Fibroblast of lung (primary cell): ENCODE results near the gene TCIRG1. TPM values are rescaled to one million over a fixed set of nuclear protein-coding genes. Genes with fewer than 3 reads are reported as not detected.
A peak's percentile ranks its signal among the peaks of the same experiment; 100 is the strongest.
"Not testable (repeated sequence)": the region's sequence is repeated elsewhere in the genome, so short reads cannot be mapped to it uniquely, and the experiment has no call there.

ENCODE experiments used
- DNase-seq, 2 donors: peaks; one replicate each; pipeline versions ENCODE4 v3.0.0 to v3.0.0-alpha.2; 2010; ENCODE audit warnings: low read depth in 2 of 2
- H2AFZ ChIP-seq: 2 replicates; pipeline ENCODE4 v1.5.1; 2012; ENCODE audit warnings: low read length, control low read depth, inconsistent platforms
- H3K27ac ChIP-seq: 2 replicates; pipeline ENCODE4 v1.5.1; 2011; ENCODE audit warnings: low read length, control low read depth; ENCODE audit not compliant: insufficient read depth
- H3K27me3 ChIP-seq: 2 replicates; pipeline ENCODE4 v1.5.1; 2011; ENCODE audit warnings: mild to moderate bottlenecking, low read length; ENCODE audit not compliant: control insufficient read depth, insufficient read depth
- H3K36me3 ChIP-seq: 2 replicates; pipeline ENCODE4 v1.5.1; 2011; ENCODE audit warnings: low read length; ENCODE audit not compliant: control insufficient read depth, insufficient read depth
- H3K4me1 ChIP-seq: 2 replicates; pipeline ENCODE4 v1.5.1; 2011; ENCODE audit warnings: low read length; ENCODE audit not compliant: control insufficient read depth, insufficient read depth; ENCODE audit errors: extremely low read depth
- H3K4me2 ChIP-seq: 2 replicates; pipeline ENCODE4 v1.5.1; 2011; ENCODE audit warnings: low read length, control low read depth; ENCODE audit not compliant: insufficient read depth; ENCODE audit errors: extremely low read depth
- H3K4me3 ChIP-seq, 4 experiments: fragments of 200-600 bp in 1 of 4; sonication (generic) in 1 of 4; replicated peaks in 1 of 4; 2 replicates each; pipeline ENCODE4 v1.5.1; 2011 to 2016; ENCODE audit warnings: low read length in 4 of 4, low read depth in 3 of 4, mild to moderate bottlenecking in 3 of 4, control low read depth in 2 of 4, inconsistent platforms in 1 of 4, mixed read lengths in 1 of 4; ENCODE audit not compliant: insufficient read depth in 1 of 4; ENCODE audit errors: control extremely low read depth in 1 of 4
- H3K79me2 ChIP-seq: 2 replicates; pipeline ENCODE4 v1.5.1; 2012; ENCODE audit warnings: mild to moderate bottlenecking, low read length, inconsistent platforms; ENCODE audit not compliant: control insufficient read depth, insufficient read depth
- H3K9ac ChIP-seq: 2 replicates; pipeline ENCODE4 v1.5.1; 2011; ENCODE audit warnings: mild to moderate bottlenecking, low read length, control low read depth; ENCODE audit not compliant: insufficient read depth
- H3K9me3 ChIP-seq: 2 replicates; pipeline ENCODE4 v1.5.1; 2012; ENCODE audit warnings: low read depth, low read length; ENCODE audit not compliant: control insufficient read depth, insufficient read depth
- H4K20me1 ChIP-seq: 2 replicates; pipeline ENCODE4 v1.5.1; 2011; ENCODE audit warnings: low read length; ENCODE audit not compliant: control insufficient read depth, insufficient read depth; ENCODE audit errors: extremely low read depth
- polyA plus RNA-seq, 2 donors: library from polyadenylated mRNA; depleted of rRNA in 1 of 2; stranded (reverse) in 1 of 2; unstranded in 1 of 2; fragments of >200 nt; gene quantifications; 2 replicates each; pipeline ENCODE4 v1.2.1, GENCODE V29; 2011 to 2012; ENCODE audit warnings: missing spikeins in 1 of 2
- total RNA-seq: library from RNA; depleted of rRNA; stranded (reverse); fragments of >200 nt; gene quantifications from 2 replicates; pipeline ENCODE4 v1.2.1, GENCODE V29; 2014
- TF ChIP-seq, protein P1 (sequence below), 2 donors: IDR thresholded peaks in 1 of 2; conservative IDR thresholded peaks in 1 of 2; 1 replicate in 1 of 2; 2 replicates in 1 of 2; pipeline ENCODE4 v1.5.1; 2011 to 2012; ENCODE audit warnings: low read length in 2 of 2, control low read depth in 1 of 2, inconsistent platforms in 1 of 2, low read depth in 1 of 2, mild to moderate bottlenecking in 1 of 2

The TCIRG1 gene
- total and polyA plus RNA-seq, 2 donors (not counting 1 experiment from before 2014, with no cell fraction given), result 26.7 to 46.2 TPM

DNA sequence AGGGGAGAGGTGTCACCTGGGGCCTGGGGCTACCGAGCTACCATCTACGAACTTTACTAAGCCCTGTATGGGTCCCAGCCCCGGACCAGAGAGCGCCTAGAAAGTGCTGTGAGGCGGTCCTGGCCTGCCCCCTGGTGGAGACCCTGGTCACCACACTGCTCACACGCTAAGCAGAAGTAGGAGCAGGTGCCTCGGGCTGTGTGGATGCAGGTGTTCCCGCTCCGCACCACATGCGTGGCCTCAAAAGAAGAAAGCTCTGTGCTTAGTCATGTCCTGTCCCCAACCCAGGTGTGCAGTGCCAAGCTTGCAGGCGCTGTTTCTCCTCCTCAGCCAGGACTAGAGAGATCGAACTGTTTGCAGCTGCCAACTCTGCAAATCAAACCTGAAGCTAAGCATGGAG, 45.0 kb upstream of the TCIRG1 start:
- not testable (repeated sequence) for H3K4me3 ChIP-seq, DNase-seq, H4K20me1 ChIP-seq, H3K79me2 ChIP-seq, H3K27me3 ChIP-seq, H3K27ac ChIP-seq, H3K9ac ChIP-seq, H3K36me3 ChIP-seq, H3K4me1 ChIP-seq, H3K4me2 ChIP-seq, H2AFZ ChIP-seq, H3K9me3 ChIP-seq
- TF ChIP-seq, protein P1, sequence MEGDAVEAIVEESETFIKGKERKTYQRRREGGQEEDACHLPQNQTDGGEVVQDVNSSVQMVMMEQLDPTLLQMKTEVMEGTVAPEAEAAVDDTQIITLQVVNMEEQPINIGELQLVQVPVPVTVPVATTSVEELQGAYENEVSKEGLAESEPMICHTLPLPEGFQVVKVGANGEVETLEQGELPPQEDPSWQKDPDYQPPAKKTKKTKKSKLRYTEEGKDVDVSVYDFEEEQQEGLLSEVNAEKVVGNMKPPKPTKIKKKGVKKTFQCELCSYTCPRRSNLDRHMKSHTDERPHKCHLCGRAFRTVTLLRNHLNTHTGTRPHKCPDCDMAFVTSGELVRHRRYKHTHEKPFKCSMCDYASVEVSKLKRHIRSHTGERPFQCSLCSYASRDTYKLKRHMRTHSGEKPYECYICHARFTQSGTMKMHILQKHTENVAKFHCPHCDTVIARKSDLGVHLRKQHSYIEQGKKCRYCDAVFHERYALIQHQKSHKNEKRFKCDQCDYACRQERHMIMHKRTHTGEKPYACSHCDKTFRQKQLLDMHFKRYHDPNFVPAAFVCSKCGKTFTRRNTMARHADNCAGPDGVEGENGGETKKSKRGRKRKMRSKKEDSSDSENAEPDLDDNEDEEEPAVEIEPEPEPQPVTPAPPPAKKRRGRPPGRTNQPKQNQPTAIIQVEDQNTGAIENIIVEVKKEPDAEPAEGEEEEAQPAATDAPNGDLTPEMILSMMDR (conservative IDR thresholded peaks at IDR 0.05 in 1 of 2, IDR thresholded peaks at IDR 0.05 in 1 of 2; ENCODE audit: low read depth in 1 of 2, low read length in 2 of 2), result peak; percentile 26 to 53

DNA sequence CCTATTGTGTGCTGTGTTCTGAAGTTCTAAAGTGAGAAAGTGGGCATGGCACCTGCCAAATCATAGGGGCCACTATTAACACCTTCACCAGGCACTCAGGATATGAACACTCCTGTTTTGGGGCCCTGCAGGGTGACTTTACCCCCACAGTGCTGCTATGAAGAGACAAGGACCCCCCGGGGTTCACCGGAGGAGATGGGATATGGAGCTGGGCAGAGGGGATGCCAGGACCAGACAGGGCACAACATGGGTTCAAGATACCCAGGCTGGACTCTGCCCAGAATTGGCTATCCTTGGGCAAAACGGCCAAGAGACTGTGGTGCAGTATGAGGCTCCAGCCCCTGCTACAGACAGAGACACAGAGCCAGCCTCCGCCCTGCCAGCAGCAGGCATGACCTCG, 44.4 kb upstream of the TCIRG1 start:
- DNase-seq, H3K27ac ChIP-seq, H3K9me3 ChIP-seq, H3K36me3 ChIP-seq, H3K4me2 ChIP-seq, H3K4me3 ChIP-seq, H3K27me3 ChIP-seq, H3K4me1 ChIP-seq, H2AFZ ChIP-seq, H3K79me2 ChIP-seq, H4K20me1 ChIP-seq, H3K9ac ChIP-seq: not testable (repeated sequence)

DNA sequence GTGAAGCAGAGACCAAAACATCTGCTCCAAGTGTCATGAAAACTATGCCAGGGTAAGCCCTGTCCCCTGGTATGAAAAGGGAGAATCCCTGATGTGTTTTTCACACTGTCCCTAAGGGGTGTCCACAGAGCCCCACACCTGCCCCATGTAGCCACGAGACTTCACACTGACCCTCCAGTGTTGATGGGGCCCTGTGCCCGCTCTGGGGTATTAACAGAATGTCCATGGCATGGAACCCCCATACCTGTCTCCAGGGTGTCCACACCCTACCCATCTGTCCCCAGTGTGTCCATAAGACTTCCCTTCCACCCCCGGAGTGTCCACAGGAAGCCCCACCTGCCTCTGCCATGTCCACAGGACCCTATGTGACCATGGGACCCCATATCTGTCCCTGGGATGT, 43.7 kb upstream of the TCIRG1 start:
- H2AFZ ChIP-seq, DNase-seq, H3K4me1 ChIP-seq, H3K79me2 ChIP-seq, H3K4me2 ChIP-seq, H3K9ac ChIP-seq, H3K4me3 ChIP-seq, H3K36me3 ChIP-seq, H3K27me3 ChIP-seq, H3K27ac ChIP-seq, H4K20me1 ChIP-seq, H3K9me3 ChIP-seq: not testable (repeated sequence)

DNA sequence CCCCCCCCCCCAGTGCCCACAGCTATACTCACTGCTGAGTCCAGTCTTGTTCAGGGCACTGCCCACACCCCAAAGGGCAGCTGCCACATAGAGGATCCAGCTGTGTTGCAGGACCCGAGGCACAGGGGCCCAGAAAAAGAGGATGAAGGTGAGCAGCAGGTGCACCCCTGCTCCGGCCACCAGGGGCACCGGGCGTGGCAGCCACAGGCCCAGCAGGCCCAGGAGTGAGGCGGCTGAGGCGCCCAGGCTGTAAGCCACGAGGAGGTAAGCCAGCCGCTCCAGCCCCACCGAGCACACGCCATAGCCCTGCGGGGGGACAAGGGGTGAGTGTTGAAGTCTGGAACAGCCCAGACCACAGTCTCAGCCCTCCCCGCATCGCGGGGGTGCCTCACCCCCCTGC, 43.2 kb upstream of the TCIRG1 start:
- H3K79me2 ChIP-seq, H3K27ac ChIP-seq, H4K20me1 ChIP-seq, H3K4me1 ChIP-seq, H3K9ac ChIP-seq, H3K4me2 ChIP-seq, H3K36me3 ChIP-seq, H3K4me3 ChIP-seq, H3K9me3 ChIP-seq, DNase-seq, H3K27me3 ChIP-seq, H2AFZ ChIP-seq: not testable (repeated sequence)
